GOT3 (cell line): Measurements from ENCODE around the gene MTM1.

Experiments used
- DNase-seq: peaks from one replicate; lab custom pipeline; 2025; ENCODE audit warnings: mixed read lengths; lab: John Stamatoyannopoulos, UW

Gene MTM1

GRCh38 chrX:150605603-150606002 is 37.2 kb downstream of the MTM1 start:
- DNase-seq, result no peak

- DNase-seq, result no peak
Observed at GRCh38 chrX:150607201-150607600, 38.8 kb downstream of the MTM1 start.

GRCh38 chrX:150610043-150610442 is 41.6 kb downstream of the MTM1 start:
- no peak for DNase-seq

- no peak for DNase-seq
Observed at GRCh38 chrX:150610446-150610845, 42.0 kb downstream of the MTM1 start.

GRCh38 chrX:150615356-150615755 is 46.9 kb downstream of the MTM1 start:
- no peak for DNase-seq

GRCh38 chrX:150616179-150616862 is 47.9 kb downstream of the MTM1 start:
- DNase-seq, result no peak

- DNase-seq, result no peak
Observed at GRCh38 chrX:150616863-150617198, 48.4 kb downstream of the MTM1 start.

- DNase-seq, result no peak
Observed at GRCh38 chrX:150621652-150622051, 53.2 kb downstream of the MTM1 start.

- no peak for DNase-seq
Observed at GRCh38 chrX:150623583-150623982, 55.2 kb downstream of the MTM1 start.

- no peak for DNase-seq
Observed at GRCh38 chrX:150625097-150625496, 56.7 kb downstream of the MTM1 start.

GRCh38 chrX:150625875-150626274 is 57.5 kb downstream of the MTM1 start:
- DNase-seq, result no peak

GRCh38 chrX:150627957-150628356 is 59.5 kb downstream of the MTM1 start:
- no peak for DNase-seq

GRCh38 chrX:150635952-150636351 is 67.5 kb downstream of the MTM1 start:
- no peak for DNase-seq

GRCh38 chrX:150642423-150642822 is 74.0 kb downstream of the MTM1 start:
- DNase-seq, result no peak

GRCh38 chrX:150643271-150643670 is 74.8 kb downstream of the MTM1 start:
- no peak for DNase-seq

- no peak for DNase-seq
Observed at GRCh38 chrX:150643958-150644357, 75.5 kb downstream of the MTM1 start.

- no peak for DNase-seq
Observed at GRCh38 chrX:150644422-150644821, 76.0 kb downstream of the MTM1 start.

- no peak for DNase-seq
Observed at GRCh38 chrX:150647331-150647730, 78.9 kb downstream of the MTM1 start.

- no peak for DNase-seq
Observed at GRCh38 chrX:150648296-150648940, 80.0 kb downstream of the MTM1 start.

GRCh38 chrX:150649096-150649870 is 80.9 kb downstream of the MTM1 start:
- DNase-seq, result no peak

- no peak for DNase-seq
Observed at GRCh38 chrX:150651906-150652305, 83.5 kb downstream of the MTM1 start.

- DNase-seq, result no peak
Observed at GRCh38 chrX:150655788-150656187, 87.4 kb downstream of the MTM1 start.

- no peak for DNase-seq
Observed at GRCh38 chrX:150663073-150663472, 94.7 kb downstream of the MTM1 start.
